ENCODE results near the gene INTS4. TPM values are rescaled to one million over a fixed set of nuclear protein-coding genes. Genes with fewer than 3 reads are reported as not detected.
"Not testable (repeated sequence)": the region's sequence is repeated elsewhere in the genome, so short reads cannot be mapped to it uniquely, and the experiment has no call there.

The INTS4 gene
- total and polyA plus RNA-seq, 2 of the 8 experiments (the other 6 are each of a cell fraction or from before 2014, with no cell fraction given): 27.0 to 31.3 TPM

- H3K79me1 ChIP-seq (ENCODE audit: low read depth, low read length); H3K18ac ChIP-seq (ENCODE audit: extremely low read depth, low read length); H2BK5ac ChIP-seq (ENCODE audit: low read depth, low read length); H3K14ac ChIP-seq (ENCODE audit: insufficient read length); DNase-seq (ENCODE audit: low read depth in 1 of 2, low spot score in 2 of 2); H3K9me3 ChIP-seq (ENCODE audit: insufficient read depth in 2 of 2, low read depth in 1 of 2, low read length in 1 of 2); POLR2A ChIA-PET (ENCODE audit: partially characterized antibody); H2BK20ac ChIP-seq (ENCODE audit: low read length); H4K91ac ChIP-seq (replicated peaks; ENCODE audit: insufficient read length, low read length); H3K23ac ChIP-seq (ENCODE audit: insufficient read length); H3K23me2 ChIP-seq (ENCODE audit: low read depth, low read length); H2BK120ac ChIP-seq (replicated peaks; ENCODE audit: low read depth, low read length); H4K8ac ChIP-seq (ENCODE audit: extremely low read depth, insufficient read depth, low read length); FAIRE-seq; H4K5ac ChIP-seq (ENCODE audit: insufficient read length, low read depth, low read length); CTCF ChIA-PET (ENCODE audit: partially characterized antibody); H3K4ac ChIP-seq (replicated peaks; ENCODE audit: insufficient read length, low read depth, low read length); H2AK5ac ChIP-seq (ENCODE audit: low read depth, low read length); H3K9ac ChIP-seq (replicated peaks in 1 of 4; ENCODE audit: extremely low read depth in 1 of 4, low read depth in 3 of 4, low read length in 3 of 4); H4K20me1 ChIP-seq (replicated peaks in 1 of 2; ENCODE audit: control insufficient read depth in 1 of 2, insufficient read depth in 2 of 2, low read length in 2 of 2); H3K79me2 ChIP-seq (ENCODE audit: control insufficient read depth in 1 of 2, insufficient read depth in 2 of 2, low read length in 2 of 2); H2BK12ac ChIP-seq (ENCODE audit: low read depth, low read length); H3K27me3 ChIP-seq (replicated peaks in 1 of 4; ENCODE audit: control insufficient read depth in 3 of 4, extremely low read depth in 1 of 4, insufficient read depth in 3 of 4, low read length in 3 of 4); H3K56ac ChIP-seq (replicated peaks; ENCODE audit: insufficient read length, low read depth, low read length); H3K4me2 ChIP-seq (ENCODE audit: insufficient read depth in 1 of 2, low read depth in 2 of 2, low read length in 2 of 2); H2BK15ac ChIP-seq (ENCODE audit: low read length); H2AFZ ChIP-seq (ENCODE audit: low read length); H3K27ac ChIP-seq (ENCODE audit: low read depth, low read length); H3K4me1 ChIP-seq (replicated peaks in 1 of 4; ENCODE audit: control insufficient read depth in 3 of 4, insufficient read depth in 4 of 4, low read length in 3 of 4); H3K4me3 ChIP-seq (ENCODE audit: extremely low read depth in 1 of 4, insufficient read depth in 2 of 4, low read depth in 3 of 4, low read length in 4 of 4): not testable (repeated sequence)
- peaks cover 0 to 27% (median 8%) of the 10 kb centered on the region in 4 experiments; a peak in 5 of 8 replicates for H3K36me3 ChIP-seq (ENCODE audit: control insufficient read depth in 2 of 4, insufficient read depth in 4 of 4, low read length in 3 of 4)
- 96% methylated on average over 7 of the region's 8 CpGs; no CpG with 5 or more reads in 1 of the 2 experiments for WGBS, 2 experiments (ENCODE audit: extremely low coverage in 1 of 2, insufficient coverage in 1 of 2, insufficient read length in 1 of 2, insufficient replicate concordance in 2 of 2, low coverage in 1 of 2, low lambda C conversion rate in 2 of 2, missing lambda C conversion rate in 1 of 2)
These were observed 8.0 kb downstream of the INTS4 start for GRCh38 chr11:77986456-77986855.
